Transverse colon (tissue), 4 donors: ENCODE measurements around the gene NECAB2.

ENCODE experiments used
- CTCF ChIP-seq, 5 experiments: fragments of 200-600 bp in 3 of 5; fragments of 450-650 bp in 2 of 5; sonication (generic) in 3 of 5; IDR thresholded peaks; 1 replicate in 2 of 5; 2 replicates in 3 of 5; pipeline ENCODE4 v1.5.1; 2016 to 2017; ENCODE audit warnings: antibody characterized with exemption in 5 of 5, inconsistent platforms in 3 of 5, mild to moderate bottlenecking in 2 of 5, moderate library complexity in 1 of 5
- EP300 ChIP-seq: sonication (generic); formaldehyde crosslinking; IDR thresholded peaks from one replicate; pipeline ENCODE4 v1.6.1; 2017; ENCODE audit warnings: antibody characterized with exemption, low read depth
- POLR2A ChIP-seq: fragments of 450-650 bp; IDR thresholded peaks from one replicate; pipeline ENCODE4 v1.6.1; 2016; ENCODE audit warnings: antibody characterized with exemption, mild to moderate bottlenecking, moderate library complexity
- POLR2AphosphoS5 ChIP-seq, 3 donors: sonication (generic); formaldehyde crosslinking; IDR thresholded peaks; one replicate each; pipeline ENCODE4 v1.6.1; 2016; ENCODE audit warnings: antibody characterized with exemption in 3 of 3

DNA sequence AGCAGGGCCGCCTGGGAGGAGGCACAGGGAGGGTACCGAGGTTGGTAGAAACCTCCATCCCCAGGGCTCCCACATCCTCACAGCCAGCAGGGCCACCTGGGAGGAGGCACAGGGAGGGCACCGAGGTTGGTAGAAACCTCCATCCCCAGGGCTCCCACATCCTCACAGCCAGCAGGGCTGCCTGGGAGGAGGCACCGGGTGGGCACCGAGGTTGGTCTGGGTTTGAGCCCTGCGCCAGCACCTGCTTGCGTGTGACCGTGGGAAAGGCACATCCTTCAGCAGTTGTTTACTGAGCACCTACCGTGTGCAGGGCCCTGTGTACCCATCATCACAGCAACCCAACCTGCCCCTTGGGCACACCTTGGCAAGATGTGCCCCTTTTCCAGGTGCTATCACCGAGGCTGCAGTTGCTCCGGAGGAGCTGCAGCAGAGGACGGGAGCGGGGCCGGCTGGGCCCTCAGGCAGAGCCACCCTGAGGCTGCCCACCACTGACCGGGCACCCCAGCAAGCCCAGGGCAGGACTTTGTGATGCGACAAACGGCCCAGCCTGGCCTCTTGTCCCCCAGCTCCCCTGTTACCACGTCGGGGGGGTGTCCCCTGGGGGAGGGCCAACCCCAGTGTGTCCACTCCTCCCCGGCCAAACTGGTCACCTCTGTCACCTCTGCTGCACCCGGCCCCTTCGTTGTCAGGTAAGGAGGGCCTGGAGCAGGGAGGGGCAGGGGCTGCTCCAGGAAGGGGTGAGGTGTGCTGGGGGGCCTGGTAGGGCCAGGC is 37.1 kb upstream of the NECAB2 start:
- no peak for TF ChIP-seq POLR2A
- no peak for TF ChIP-seq CTCF (IDR thresholded peaks at IDR 0.05)
- no peak for TF ChIP-seq POLR2AphosphoS5 (IDR thresholded peaks at IDR 0.05)
- no peak for TF ChIP-seq EP300
